Measurements from ENCODE around the gene CHST6.

GRCh38 chr16:75475420-75475847, 19.8 kb downstream of the CHST6 start:
- TF ChIP-seq EZH2 (IDR thresholded peaks at IDR 0.05; ENCODE audit: borderline replicate concordance, low read depth, low read length, severe bottlenecking), result no peak
- no peak for TF ChIP-seq CTCF (IDR thresholded peaks at IDR 0.05; ENCODE audit: borderline replicate concordance, extremely low read depth, low read length, poor library complexity, severe bottlenecking)

Measured in DND-41 (cell line).